ENCODE results near the gene PHAF1.

The PHAF1 gene

DNA sequence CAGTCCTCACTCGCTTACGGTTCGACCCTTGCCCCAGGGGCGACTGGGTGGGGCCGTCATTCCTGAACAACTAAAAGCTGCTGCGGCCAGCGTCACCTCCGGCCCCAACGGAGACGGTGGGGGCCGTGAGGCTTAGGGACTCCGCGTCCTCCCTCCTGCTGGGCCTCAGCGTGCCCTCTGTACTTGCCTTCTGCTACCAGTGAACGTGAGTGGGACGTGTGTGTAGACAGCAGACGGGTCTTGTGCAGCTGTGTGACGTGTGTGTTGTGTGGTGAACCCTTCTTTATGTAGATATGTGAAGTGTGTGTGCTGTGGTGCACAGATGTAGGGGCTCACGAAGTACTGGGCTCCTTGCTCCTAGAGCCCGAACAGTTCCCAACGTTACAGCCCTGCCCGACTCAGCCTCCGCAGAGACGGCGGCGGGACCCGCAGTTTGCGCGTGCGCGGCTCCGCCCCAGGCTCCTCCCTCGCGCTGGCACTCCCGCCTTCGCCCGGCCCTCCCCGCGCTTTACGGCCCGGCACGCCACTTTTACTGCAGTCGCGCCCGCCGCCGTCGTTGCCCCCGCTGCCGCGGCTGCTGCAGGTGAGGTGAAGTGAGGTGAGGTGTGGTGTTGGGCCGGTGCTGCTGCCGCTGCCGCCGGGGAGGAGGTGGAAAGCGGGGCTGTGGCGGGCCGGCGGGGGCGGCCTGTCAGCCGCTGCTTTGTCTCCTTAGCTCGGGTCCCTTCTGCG is at the start of gene PHAF1:
PHAF1 (plus strand) TSS at position 535 of the 729 bp plus-strand sequence. CDS start 235 bp downstream, outside the sequence.
- peak; percentile 87 for DNase-seq

- DNase-seq = no peak
Measured at GRCh38 chr16:67063008-67063407, 46.7 kb upstream of the PHAF1 start.

DNA sequence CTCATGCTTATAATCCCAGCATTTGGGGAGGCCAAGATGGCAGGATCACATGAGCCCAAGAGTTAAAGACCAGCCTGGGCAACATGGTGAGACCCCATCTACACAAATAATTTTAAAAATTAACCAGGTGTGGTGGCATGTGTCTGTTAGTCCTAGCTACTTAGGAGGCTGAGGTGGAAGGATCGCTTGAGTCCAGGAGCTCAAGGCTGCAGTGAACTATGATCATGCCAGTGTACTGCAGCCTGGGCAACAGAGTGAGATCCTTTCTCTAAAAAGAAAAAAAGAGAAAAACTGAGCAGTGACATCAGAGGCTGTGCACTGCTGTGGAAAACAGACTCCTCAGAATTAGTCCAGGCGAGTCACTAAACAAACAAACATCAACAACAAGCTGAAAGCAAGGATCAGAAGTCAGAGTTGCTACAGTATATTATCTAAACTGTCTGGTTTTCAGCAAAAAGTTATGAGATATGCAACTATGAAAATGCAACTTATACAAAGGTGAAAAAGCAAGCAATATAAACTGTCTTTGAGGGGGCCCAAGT is 41.5 kb upstream of the PHAF1 start:
- no peak for DNase-seq

DNA sequence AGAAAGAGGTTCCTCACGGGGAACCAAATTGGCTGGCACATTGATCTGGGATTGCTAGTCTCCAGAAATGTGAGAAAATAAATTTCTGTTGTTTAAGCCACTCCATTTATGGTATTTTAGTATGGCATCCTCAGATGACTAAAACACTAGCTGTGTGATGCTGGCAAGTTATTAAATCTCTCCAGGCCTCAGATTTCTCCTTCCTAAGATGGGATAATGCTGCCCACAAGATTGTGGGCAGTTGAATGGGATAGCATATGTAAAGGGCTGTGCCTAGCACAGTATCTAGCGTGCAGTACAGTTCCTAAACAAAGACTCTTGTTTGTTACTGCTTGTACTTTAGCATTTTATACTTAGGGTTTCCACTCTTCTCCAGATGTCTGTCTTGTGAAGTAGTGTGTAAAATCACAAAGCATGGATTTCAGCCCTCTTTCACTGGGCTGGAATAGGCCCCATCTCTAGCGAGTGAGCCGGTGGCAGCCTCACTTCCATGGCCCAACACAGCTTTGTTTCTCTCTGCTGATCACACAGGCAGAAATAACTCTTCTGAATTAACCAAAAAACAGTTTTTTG is 38.2 kb upstream of the PHAF1 start:
- no peak for DNase-seq

- DNase-seq = no peak
Measured at GRCh38 chr16:67075331-67075730, 34.4 kb upstream of the PHAF1 start.

- DNase-seq = peak; percentile 67
Measured at GRCh38 chr16:67077871-67078270, 31.9 kb upstream of the PHAF1 start.

DNA sequence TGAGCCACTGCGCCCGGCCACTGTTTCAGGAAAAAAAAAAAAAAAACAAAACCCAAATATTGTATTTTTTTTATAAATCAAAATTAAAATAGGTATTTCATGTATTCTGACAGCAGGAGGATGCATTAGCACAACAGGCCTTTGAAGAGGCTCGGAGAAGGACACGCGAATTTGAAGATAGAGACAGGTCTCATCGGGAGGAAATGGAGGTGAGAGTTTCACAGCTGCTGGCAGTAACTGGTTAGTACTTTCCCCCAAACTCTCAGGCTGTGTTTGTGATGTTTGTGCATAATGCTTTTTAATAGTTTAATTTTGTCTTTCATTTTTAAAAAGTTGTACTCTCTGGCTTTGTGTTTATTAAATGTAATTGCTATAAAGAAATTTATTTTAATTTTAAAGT is 27.6 kb upstream of the PHAF1 start:
- DNase-seq = no peak

GRCh38 chr16:67082891-67083290 is 26.9 kb upstream of the PHAF1 start:
- DNase-seq = no peak

DNA sequence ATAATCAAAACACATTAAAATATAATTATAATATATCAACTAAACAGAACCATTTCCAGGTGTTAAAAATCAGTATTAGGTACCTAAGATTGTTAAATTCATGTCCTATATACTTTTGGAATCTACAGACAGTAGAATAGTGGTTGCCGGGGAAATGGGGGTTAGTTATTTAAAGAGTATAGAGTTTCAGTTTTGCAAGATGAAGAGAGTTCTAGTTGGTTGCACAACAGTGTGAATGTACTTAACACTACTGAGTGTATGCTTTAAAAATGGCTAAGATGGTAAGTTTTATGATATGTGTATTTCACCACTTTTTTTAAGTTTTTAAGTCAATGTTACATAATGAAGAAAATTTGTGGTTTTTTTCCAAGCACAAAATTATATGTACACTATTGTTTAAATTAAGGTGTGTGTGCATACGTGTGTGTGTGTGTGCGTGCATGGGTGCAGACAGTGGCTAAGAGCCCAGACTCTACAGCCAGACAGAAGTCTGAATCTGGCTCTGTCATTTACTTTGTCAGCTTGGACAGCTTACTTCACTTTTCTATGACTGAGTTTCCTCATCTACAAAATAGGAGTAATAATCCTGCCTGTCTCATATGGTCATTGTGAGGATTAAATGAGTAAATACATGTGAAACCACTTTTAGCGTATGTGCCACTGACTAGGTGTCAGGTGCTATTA is 25.3 kb upstream of the PHAF1 start:
- no peak for DNase-seq

GRCh38 chr16:67086822-67087221 is 22.9 kb upstream of the PHAF1 start:
- DNase-seq = no peak

DNA sequence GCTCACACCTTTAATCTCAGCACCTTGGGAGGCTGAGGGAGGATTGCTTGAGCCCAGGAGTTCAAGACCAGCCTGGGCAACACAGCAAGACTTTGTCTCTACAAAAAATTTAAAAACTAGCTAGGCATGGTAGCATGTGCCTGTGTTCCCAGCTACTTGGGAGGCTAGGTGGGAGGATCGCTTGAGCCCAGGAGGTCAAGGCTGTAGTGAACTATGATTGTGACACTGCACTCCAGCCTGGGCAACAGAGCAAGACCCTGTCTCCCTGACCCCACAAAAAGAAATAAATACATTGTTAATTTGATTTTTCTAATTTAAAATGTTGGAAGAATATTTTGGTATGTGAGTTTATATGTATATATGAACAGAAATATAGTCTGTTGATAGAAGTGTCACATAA is 22.4 kb upstream of the PHAF1 start:
- DNase-seq = no peak

GRCh38 chr16:67087803-67088202 is 21.9 kb upstream of the PHAF1 start:
- no peak for DNase-seq

GRCh38 chr16:67088551-67088950 is 21.2 kb upstream of the PHAF1 start:
- no peak for DNase-seq

- no peak for DNase-seq
Measured at GRCh38 chr16:67089101-67089500, 20.6 kb upstream of the PHAF1 start.

DNA sequence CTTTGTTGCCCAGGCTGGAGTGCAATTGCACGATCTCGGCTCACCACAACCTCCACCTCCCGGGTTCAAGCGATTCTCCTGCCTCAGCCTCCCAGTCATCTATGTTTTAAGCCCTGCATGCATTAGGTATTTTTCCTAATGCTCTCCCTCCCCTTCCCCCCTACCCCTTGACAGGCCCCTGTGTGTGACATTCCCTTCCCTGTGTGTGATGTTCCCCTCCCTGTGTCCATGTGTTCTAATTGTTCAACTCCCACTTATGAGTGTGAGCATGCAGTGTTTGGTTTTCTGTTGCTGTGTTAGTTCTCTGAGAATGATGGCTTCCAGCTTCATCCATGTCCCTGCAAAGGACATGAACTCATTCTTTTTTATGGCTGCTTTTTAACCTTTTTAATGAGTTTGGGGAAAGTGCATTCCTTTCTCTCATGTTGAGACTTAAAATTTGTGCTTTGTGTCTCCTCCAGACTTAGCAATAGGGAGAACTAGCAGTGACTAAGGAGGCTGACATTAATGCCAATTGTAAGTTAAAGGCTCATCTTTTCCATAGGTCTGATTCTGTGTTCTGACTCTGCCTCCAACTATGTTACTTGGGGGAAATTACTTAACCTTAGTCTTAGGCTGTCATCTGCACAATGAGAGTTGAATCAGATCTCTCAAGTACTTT is 17.7 kb upstream of the PHAF1 start:
- DNase-seq = no peak

- no peak for DNase-seq
Measured at GRCh38 chr16:67093098-67093726, 16.5 kb upstream of the PHAF1 start.

- DNase-seq = no peak
Measured at GRCh38 chr16:67098599-67098998, 11.1 kb upstream of the PHAF1 start.

DNA sequence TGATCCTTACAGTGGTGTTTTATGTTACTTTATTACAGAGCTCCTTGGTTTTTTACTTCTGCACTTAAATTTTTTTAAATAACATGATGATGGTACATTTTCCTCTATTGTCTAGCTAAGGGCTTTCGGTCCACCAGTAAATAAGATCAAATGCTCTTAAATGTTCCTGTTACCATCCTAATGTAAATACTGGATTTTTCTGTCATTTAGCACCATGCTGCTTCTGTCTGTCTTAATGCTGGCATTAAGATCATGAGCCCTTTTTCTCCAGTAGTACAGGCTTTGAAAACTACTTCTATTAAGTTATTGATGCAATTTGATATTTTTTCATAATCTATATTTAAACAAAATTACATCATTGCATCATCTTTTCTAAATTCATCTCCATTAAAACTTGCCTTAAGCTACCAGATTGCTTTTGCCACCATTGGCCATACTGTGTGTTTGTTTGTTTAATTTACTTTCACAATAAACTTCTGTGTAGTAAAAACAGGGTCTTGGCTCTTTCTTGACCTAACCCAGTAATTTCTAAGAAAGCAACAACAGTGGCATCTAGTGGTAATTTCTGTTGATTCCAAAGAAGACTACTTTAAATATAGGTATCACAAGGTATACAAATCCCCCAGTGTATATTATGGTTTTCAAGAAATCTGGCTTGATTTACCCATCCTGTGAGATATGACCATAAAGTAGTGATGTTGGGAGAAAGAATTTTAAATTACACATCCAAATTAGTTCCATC is 9.0 kb upstream of the PHAF1 start:
- no peak for DNase-seq

GRCh38 chr16:67101311-67102082 is 8.2 kb upstream of the PHAF1 start:
- DNase-seq = no peak

- DNase-seq = no peak
Measured at GRCh38 chr16:67104061-67104460, 5.7 kb upstream of the PHAF1 start.

DNA sequence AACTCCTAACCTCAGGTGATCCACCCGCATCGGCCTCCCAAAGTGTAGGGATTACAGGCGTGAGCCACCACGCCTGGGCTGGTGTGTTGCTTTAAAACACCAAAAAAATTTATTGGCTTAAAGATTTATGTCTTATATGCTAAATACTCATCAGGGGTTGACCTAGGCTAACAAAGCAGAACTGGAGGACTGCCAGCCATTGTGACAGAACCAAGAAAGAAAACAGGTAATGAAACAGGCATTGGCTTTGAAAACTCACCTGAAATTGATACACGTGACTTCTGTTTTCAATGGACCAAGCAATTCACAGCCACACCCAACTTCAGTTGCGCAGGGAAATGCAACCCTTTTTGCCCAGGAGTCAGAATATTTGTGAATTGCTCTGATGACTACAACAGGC is 4.9 kb upstream of the PHAF1 start:
- no peak for DNase-seq

Measured in NCI-H2107 (cell line).